GM21619 (cell line): ENCODE data around the gene ANO2.
"Not testable (repeated sequence)": the region's sequence is repeated elsewhere in the genome, so short reads cannot be mapped to it uniquely, and the experiment has no call there.

Experiments
- ATAC-seq: cut with Tn5 transposase; IDR thresholded peaks from one replicate; pipeline ENCODE4 v1.9.1; 2021; ENCODE audit not compliant: unreplicated experiment

The ANO2 gene

DNA sequence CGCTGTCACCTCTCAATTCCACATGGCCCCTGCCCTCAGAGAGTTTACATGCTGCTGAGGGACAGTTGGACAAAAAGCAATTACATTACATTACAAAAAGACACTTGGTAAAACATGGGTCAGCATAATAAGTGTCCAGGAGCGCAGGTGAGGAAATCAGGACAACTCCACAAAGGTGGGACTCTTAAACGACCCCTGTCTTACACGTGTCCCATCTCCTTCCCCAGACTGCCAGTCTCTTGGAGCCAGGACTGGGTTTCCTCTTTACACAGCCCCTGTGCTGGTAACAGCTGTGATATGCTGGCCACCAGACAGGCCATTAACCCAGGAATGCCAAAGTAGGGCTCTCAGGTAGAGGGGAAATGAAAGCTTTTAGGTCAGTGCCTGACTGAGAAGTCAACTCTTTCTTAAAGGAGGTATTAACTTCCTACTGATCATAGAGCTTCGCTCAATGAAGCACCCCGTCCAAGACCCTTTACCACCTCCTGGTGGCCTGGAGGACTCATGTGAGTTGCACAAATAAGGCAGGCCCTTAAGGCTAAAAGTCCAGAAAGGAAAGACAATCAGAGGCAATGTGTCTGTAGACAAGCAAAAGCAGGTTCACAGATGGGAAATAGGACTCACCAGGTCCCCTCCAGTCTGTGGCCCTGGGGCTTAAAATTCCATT lies 55.5 kb downstream of the ANO2 start:
- ATAC-seq: no peak

DNA sequence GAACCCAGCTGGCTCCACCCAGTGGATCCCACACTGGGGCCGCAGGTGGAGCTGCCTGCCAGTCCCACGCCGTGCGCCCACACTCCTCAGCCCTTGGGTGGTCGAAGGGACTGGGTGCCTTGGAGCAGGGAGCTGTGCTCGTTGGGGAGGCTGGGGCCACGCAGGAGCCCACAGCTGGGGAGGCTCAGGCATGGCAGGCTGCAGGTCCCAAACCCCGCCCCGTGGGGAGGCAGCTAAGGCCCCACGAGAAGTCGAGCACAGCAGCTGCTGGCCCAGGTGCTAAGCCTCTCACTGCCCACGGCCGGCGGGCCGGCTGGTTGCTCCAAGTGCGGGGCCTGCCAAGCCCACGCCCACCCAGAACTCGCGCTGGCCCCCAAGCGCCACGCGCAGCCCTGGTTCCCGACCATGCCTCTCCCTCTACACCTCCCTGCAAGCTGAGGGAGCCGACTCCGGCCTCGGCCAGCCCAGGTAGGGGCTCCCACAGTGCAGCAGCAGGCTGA lies 56.2 kb downstream of the ANO2 start:
- ATAC-seq: no peak

DNA sequence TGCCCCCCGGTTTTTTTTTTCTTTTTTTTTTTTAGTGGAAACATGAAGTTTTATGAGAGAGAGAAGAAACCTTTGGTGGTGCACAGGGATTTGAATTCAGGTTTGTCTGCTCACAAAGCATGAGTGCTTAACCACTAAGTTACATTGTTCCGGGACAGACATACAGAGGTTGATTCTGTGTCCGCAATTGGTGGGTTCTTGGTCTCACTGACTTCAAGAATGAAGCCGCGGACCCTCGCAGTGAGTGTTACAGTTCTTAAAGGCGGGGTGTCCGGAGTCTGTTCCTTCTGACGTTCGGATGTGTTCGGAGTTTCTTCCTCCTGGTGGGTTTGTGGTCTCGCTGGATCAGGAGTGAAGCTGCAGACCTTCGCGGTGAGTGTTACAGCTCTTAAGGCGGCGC lies 57.2 kb downstream of the ANO2 start:
- not testable (repeated sequence) for ATAC-seq

- ATAC-seq: no peak
Measured at GRCh38 chr12:5884866-5885265, 60.2 kb downstream of the ANO2 start.

GRCh38 chr12:5884285-5884684 lies 60.8 kb downstream of the ANO2 start:
- no peak for ATAC-seq

GRCh38 chr12:5882511-5883190 lies 62.4 kb downstream of the ANO2 start:
- ATAC-seq: no peak

DNA sequence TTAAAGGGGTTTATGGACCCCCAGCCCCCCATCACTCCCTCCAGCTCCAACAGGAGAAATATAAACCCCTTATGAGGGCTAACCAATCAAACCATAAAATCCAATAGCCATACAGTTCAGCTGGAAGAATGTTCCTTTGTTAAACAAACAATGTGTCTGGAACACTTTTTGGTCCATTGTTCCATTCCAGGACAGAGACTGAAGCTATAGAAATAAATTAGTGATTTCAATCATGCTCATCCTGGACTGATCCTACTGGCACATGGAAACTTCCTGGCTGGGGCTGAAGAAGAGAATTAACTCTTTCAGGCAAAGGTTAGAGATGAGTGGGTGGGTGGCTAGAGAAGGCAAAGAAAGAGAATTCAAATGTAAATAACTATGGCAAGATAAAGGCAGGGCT lies 63.4 kb downstream of the ANO2 start:
- ATAC-seq: no peak

- no peak for ATAC-seq
Measured at GRCh38 chr12:5881101-5881606, 63.9 kb downstream of the ANO2 start.

DNA sequence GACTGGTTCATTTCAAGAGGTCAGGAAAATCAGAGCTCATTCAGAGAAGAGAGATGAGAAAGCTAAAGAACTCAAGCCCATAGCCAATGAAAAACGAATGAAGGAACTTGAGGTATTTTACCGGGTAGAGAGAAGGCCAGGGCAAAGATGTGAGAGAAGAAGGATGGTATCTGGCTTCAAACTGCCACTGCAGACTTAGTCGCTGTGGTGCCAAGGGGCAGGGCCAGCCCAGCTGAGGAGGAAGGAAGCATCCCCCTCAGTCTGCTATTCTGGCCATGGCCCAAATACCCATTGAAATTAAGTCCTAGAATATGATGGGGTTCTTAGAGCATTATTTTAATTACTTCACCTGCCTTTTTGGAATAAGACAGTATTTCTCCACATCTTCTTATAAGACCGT lies 69.2 kb downstream of the ANO2 start:
- no peak for ATAC-seq

DNA sequence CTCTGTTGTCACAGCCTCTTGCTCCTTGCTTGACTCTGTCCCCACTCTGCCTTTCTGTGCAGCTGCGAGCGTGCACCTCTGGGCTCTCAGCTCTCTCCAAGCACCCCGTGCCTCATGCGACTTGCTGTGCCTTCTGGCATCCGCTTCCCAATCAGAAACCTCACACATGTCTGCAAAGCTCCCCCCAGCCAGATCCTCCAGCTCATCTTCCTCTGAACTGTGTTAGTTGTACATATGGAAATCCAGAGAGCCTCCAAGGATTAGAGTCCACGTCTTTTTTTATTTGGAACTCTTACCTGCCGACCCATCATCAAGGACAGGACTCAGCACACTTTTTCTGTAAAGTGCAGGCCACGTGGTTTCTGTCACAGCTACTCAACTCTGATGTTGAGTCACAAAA lies 70.5 kb downstream of the ANO2 start:
- no peak for ATAC-seq

DNA sequence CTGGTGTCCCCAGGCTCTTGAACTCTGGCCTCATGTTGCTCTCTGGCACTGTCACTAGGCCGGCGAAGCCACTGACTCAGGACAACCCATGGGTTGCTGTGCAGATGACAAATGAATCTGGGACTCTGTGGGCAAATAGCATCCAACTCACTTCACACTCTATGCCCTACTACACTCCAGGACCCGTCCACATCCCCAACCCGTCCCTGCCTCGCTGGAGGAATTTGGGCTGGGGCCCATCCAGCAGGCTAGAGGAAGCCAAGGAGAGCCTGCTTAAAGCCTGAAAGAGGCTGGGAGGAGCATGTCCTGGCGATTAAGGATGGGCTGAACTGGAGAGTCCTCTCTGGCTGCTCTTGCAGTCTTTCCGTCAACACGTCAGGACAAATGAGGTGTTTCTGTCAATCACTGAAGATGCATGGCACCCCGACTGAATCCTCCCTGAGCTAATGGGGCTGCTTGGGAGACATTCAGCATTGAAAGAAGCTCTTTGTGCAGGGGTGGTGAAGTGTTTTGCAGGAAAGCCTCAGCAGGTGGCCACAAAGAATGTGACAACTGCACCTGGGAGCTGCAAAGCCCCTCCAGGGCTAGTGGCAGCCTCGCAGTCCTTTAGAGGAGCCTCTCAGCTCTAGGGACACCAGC lies 71.7 kb downstream of the ANO2 start:
- no peak for ATAC-seq

DNA sequence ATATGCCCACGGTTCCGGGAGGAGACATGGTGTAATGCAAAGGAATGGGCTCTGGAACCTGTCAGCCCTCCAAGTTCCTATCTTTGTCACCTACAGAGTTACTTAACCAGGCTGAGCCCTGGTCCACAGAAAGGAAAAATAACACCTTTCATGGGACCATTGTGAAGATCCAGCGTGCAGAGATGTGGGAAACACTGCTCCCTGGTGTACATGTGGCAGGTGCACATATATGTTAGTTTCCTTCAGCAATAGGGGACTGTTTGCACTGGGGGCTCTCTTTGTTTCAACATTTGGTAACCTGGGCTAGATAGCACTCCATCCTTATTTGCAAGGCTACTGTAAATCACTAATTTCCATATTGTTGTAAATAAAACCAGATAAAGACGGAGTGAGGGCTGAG lies 72.3 kb downstream of the ANO2 start:
- no peak for ATAC-seq

DNA sequence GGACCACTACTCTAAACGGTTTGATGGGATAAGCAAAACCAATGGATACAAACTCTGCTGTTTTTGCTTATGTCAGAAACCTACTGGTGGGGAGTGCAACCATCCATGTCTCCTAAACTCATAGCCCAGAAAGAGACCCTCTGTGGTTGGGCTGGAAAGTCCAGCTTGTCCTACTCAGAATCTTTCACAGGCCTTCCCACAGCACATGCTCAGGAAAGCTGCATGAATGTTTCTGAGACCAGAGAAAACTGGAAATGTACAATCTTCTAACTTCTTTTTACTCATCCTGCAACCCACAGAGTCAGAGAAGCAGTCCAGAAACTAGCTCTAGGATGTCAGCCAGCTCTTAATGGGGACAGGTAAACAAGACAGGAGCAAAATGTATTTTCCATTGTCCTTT lies 73.3 kb downstream of the ANO2 start:
- ATAC-seq: no peak

- no peak for ATAC-seq
Measured at GRCh38 chr12:5870183-5870582, 74.9 kb downstream of the ANO2 start.

DNA sequence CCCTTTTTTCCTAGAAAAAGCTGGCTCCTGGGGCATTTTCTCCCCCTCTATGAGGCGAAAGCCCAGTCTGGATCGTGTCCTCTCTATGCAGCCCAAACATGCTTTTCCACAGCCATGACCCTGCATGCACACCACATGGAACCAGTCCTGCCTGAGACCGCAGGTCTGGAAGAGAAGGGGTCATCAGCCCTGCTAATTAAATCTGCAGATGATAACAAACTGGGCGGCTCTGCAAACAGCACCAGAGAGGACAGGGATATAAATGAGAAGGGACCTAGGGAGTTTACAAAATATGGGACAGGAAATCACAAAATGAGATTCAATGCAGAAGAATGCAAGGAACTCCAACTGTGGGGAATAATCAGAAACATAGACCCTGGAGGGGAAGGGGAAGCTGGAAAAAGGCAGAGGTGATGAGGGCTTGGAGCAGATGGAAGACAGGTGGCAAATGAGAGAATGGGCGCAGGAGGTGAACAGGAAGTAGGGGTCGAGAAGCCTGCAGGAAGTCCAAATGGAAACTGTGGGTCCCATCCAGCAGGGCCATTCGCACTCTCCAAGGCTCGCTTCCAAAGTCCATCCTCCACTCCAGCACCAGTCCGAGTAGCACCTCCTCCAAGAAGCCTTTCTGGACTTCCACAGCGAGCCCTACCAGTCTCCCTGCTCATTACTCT lies 76.3 kb downstream of the ANO2 start:
- ATAC-seq: no peak

GRCh38 chr12:5865397-5865796 lies 79.7 kb downstream of the ANO2 start:
- ATAC-seq: no peak

DNA sequence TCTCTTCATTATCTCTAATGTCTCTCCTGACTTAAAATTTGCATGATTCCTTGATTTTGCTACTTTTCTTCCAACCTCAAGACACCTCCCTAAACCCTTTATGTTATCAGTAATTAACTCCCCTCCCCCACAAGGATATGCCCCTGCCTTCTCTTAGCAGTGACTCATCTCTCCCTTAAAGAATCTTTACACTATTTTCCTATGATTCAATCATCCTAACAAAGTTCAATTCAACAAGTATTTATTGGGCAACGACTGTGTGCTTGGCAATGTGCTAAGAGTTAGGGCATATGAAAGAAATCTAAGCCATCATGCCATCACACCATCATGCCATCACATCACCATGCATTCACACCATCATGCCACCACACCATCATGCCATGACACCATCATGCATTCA lies 80.1 kb downstream of the ANO2 start:
- no peak for ATAC-seq

DNA sequence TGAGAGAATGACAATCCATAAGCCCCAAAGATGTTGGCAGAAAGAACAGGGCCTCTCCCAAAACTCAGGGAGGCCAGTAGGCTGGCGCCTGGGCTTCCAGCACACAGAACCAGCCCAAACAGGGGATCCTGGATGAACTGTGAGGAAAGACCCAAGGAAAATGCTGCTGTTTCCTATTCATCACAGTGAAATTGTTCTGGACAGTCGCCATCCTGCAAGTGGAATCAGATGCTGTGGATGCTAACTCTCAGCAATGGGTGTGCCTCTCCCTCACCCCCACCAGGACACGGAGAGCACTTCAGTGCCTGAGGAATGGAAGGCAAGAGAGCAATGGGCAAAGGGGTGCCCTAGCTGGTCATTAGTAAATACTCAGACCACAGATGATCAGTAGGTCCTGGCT lies 80.8 kb downstream of the ANO2 start:
- ATAC-seq: no peak

DNA sequence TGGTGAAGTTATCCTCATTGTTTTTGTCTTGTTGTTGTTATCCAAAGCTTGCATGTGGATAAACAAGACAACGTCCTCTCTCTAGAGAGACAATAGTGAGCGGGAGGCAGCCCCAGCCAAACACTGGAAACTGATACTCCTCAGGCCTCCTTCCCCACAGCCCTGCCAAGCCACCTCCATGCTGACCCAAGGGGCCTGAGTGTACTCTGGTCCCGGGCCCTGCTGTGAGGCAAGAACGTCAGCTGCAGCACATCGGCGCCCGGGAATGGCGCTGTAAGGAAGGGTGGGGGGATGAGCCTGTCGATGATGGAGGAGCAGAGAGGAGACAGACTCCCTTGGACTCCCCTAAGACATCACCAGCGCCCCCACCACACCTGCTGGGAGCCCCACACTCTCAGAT lies 83.6 kb downstream of the ANO2 start:
- no peak for ATAC-seq

DNA sequence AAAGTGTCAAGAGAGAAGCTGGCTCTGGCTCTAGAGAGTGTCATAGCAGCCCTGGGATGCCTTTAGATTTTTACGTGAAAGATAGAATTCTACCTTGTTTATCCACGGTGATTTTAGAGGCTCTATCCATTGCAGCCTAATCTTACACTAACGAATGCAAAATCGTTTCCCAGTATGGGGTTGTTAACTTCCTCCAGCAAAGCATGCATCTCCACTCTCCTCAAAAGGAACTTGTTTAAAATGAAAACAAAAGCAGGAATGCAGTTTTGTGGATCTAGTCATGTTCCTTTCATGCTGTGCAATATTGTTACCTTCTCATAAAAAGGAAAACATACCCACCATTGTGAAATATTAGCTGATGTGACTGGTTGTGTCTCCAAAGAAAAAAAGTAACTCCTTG lies 88.4 kb downstream of the ANO2 start:
- no peak for ATAC-seq

DNA sequence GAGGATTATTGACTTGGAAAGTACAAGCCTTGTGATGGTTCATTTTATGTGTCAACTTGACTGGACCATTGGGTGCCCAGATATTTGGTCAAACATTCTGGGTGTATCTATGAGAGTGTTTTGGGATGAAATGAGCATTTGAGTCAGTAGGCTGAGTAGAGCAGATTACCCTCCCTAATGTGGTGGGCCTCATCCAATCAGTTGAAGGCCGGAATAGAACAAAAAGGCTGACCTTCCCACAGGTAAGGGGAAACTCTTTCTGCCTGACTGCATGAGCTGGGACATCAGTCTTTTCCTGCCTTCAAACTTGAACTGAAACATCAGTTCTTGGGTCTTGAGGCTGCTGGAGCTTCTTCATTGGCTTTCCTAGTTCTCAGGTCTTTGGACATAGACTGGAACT lies 98.1 kb downstream of the ANO2 start:
- no peak for ATAC-seq

DNA sequence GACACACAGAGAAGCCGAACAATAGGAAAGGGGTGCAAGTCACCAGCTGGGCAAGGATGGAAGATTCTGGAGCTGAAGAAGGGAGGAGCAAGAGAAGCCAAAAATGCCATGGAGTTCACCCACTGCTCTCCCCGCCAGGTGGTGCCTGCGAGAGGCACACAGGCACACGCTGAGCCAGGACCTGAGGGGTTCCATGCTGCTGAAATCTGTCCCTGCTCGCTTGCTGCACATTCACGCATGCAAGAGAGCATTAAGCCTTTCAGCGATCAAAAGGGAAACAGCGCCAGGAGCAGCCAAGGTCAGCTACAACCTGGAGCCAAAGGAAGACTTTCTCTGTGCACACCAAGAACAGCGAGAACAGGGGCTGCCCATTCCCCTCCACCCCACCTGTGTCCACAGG lies 104.1 kb downstream of the ANO2 start:
- no peak for ATAC-seq
